WTC11 (cell line): ENCODE data around the gene HDAC10. TPM values are rescaled to one million over a fixed set of nuclear protein-coding genes. Genes with fewer than 3 reads are reported as not detected.
A peak's percentile ranks its signal among the peaks of the same experiment; 100 is the strongest.
"Not testable (repeated sequence)": the region's sequence is repeated elsewhere in the genome, so short reads cannot be mapped to it uniquely, and the experiment has no call there.

Experiments
- ATAC-seq: fragments of 200-7000 bp; cut with Tn5 transposase; 2 replicates; pipeline ENCODE4 v1.10.0; 2021; ENCODE audit warnings: mild to moderate bottlenecking, moderate library complexity
- CTCF ChIA-PET: fragments of 300-600 bp; sonication (Branson Sonifier 250); formaldehyde crosslinking; loops from one replicate; lab custom pipeline; 2021; ENCODE audit warnings: antibody characterized with exemption; lab: Charles Lee
- POLR2A ChIA-PET: fragments of 350-600 bp; sonication (Branson Sonifier 250); formaldehyde crosslinking; loops from one replicate; lab custom pipeline; 2021; ENCODE audit warnings: antibody characterized with exemption; lab: Charles Lee
- DNase-seq: peaks from one replicate; pipeline ENCODE4 v3.0.0; 2021; ENCODE audit warnings: low spot score
- H3K27ac Mint-ChIP-seq: 2 replicates; pipeline ENCODE4 v1.8.0; 2021; ENCODE audit warnings: mixed read lengths
- H3K27me3 Mint-ChIP-seq: 2 replicates; pipeline ENCODE4 v1.8.0; 2021; ENCODE audit warnings: low read depth, mild to moderate bottlenecking, moderate library complexity, mixed read lengths
- H3K36me3 Mint-ChIP-seq: 2 replicates; pipeline ENCODE4 v1.8.0; 2021; ENCODE audit warnings: mixed read lengths
- H3K4me1 Mint-ChIP-seq: 2 replicates; pipeline ENCODE4 v1.8.0; 2022; ENCODE audit warnings: mixed read lengths
- H3K4me3 Mint-ChIP-seq: 2 replicates; pipeline ENCODE4 v1.8.0; 2021; ENCODE audit warnings: mild to moderate bottlenecking, moderate library complexity, mixed read lengths
- H3K9me3 Mint-ChIP-seq: 2 replicates; pipeline ENCODE4 v1.8.0; 2021; ENCODE audit warnings: mixed read lengths
- ATF2 ChIP-seq: sonication (generic); formaldehyde crosslinking; IDR thresholded peaks from 2 replicates; pipeline ENCODE4 v1.8.1; 2022; ENCODE audit warnings: low read depth, missing genetic modification reagents, borderline replicate concordance
- CBFB ChIP-seq: sonication (generic); formaldehyde crosslinking; IDR thresholded peaks from 2 replicates; pipeline ENCODE4 v1.8.1; 2022; ENCODE audit warnings: mild to moderate bottlenecking, low read depth, missing genetic modification reagents
- JUN ChIP-seq: sonication (generic); formaldehyde crosslinking; IDR thresholded peaks from 2 replicates; pipeline ENCODE4 v1.8.0; 2023; ENCODE audit warnings: mild to moderate bottlenecking, missing genetic modification reagents
- NR3C1 ChIP-seq: sonication (generic); formaldehyde crosslinking; conservative IDR thresholded peaks from 2 replicates; pipeline ENCODE4 v1.8.1; 2023; ENCODE audit warnings: low read depth, mild to moderate bottlenecking, missing genetic modification reagents
- PRRX2 ChIP-seq: fragments of 250-450 bp; sonication (Bioruptor Pico); IDR thresholded peaks from 2 replicates; pipeline ENCODE4 v1.8.0; 2021; ENCODE audit warnings: mild to moderate bottlenecking
- SMAD4 ChIP-seq: sonication (generic); formaldehyde crosslinking; IDR thresholded peaks from 2 replicates; pipeline ENCODE4 v1.8.0; 2022; ENCODE audit warnings: mild to moderate bottlenecking, missing genetic modification reagents
- SP1 ChIP-seq: sonication (generic); formaldehyde crosslinking; conservative IDR thresholded peaks from 2 replicates; pipeline ENCODE4 v1.8.1; 2022; ENCODE audit warnings: missing genetic modification reagents
- USF2 ChIP-seq: sonication (generic); formaldehyde crosslinking; IDR thresholded peaks from 2 replicates; pipeline ENCODE4 v1.8.1; 2023; ENCODE audit warnings: mild to moderate bottlenecking, missing genetic modification reagents, moderate library complexity
- ZNF281 ChIP-seq: sonication (generic); formaldehyde crosslinking; IDR thresholded peaks from 2 replicates; pipeline ENCODE4 v1.8.0; 2023; ENCODE audit warnings: mild to moderate bottlenecking, missing genetic modification reagents
- total RNA-seq: library from RNA; stranded (reverse); gene quantifications from 3 replicates; pipeline ENCODE4 v1.2.3, GENCODE V29; 2021

The HDAC10 gene
- total RNA-seq, 1 experiment from 2014 or later: 40.9 TPM

DNA sequence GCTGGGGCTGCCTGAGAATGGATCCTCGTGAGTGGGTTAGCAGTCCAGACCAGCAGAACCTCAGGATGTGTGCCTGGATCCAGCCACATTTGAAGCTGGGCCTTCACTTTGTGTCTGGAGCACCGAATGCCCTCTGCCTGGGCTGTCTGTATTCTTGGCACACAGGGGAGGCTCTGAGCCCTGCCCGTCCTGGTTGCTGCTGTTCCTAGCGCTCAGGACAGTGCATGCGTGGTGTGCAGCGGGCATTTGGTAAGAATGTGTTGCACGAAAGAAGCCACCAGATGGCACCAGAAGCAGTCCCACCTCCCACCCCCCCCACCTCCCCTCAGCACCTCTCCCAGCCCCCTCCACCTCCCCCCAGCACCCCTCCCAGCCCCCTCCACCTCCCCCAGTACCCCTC lies 23.2 kb upstream of the HDAC10 start:
- CTCF ChIA-PET: interaction anchor here (0.6 kb wide), 1 partner anchor 28 kb away, joined by 4 read pairs; no protein-coding TSS in a partner anchor
- H3K4me1 Mint-ChIP-seq: no peaks in the 10 kb centered on the region
- H3K4me3 Mint-ChIP-seq: no peak overlapping the region

DNA sequence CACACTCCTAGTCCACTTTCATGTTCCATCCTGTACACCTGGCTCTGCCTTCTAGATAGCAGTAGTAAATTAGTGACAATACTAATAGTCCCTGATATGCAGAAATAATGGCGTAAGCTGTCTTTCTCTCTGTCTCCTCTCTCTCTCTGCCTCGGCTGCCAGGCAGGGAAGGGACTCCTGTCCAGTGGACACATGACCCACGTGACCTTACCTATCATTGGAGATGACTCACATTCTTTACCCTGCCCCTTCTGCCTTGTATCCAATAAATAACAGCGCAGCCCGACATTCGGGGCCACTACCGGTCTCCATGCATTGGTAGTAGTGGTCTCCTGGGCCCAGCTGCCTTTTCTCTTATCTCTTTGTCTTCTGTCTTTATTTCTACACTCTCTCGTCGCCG lies 22.7 kb upstream of the HDAC10 start:
- peaks cover 28% of the 10 kb centered on the region for H3K27me3 Mint-ChIP-seq
- H3K4me3 Mint-ChIP-seq, H3K27ac Mint-ChIP-seq, ATAC-seq, H3K4me1 Mint-ChIP-seq, POLR2A ChIA-PET, H3K9me3 Mint-ChIP-seq, DNase-seq: not testable (repeated sequence)
- H3K36me3 Mint-ChIP-seq: peaks cover 31% of the 10 kb centered on the region
- CTCF ChIA-PET: interaction anchor here (0.8 to 3.4 kb wide), 5 partner anchors 11 to 68 kb away, joined by 3 to 21 read pairs (median 11); partner anchors contain the start of genes MAPK12 and PLXNB2

More for the DNA sequence above, 23.2 kb upstream of the HDAC10 start:
- Mint-ChIP-seq H3K27ac (no peak overlapping the region), H3K9me3 (no peaks in the 10 kb centered on the region), H3K36me3 (peaks cover 36% of the 10 kb centered on the region), H3K27me3 (peaks cover 23% of the 10 kb centered on the region)
- POLR2A ChIA-PET: no interaction called here
- TF ChIP-seq ZNF281 (CRISPR knock-in tag): no peak
- ATAC-seq (no peak), DNase-seq (no peak)

DNA sequence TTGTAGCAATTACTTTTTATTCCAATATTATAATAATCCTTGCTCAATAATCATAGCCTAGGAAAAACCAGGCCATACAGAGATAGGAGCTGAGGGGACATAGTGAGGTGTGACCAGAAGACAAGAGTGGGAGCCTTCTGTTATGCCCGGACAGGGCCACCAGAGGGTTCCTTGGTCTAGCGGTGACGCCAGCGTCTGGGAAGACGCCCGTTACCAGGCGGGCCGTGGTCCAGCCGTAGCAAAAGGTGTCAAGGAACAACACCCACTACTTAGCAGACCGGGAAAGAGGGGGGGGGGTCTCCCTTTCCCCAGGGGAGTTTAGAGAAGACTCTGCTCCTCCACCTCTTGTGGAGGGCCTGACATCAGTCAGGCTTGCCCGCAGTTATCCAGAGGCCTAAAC lies 22.3 kb upstream of the HDAC10 start:
- Mint-ChIP-seq H3K27me3 (peaks cover 32% of the 10 kb centered on the region), H3K36me3 (peaks cover 27% of the 10 kb centered on the region)
- ATAC-seq, H3K4me1 Mint-ChIP-seq, DNase-seq, H3K27ac Mint-ChIP-seq, POLR2A ChIA-PET, H3K4me3 Mint-ChIP-seq, H3K9me3 Mint-ChIP-seq: not testable (repeated sequence)
- CTCF ChIA-PET: interaction anchor here (0.6 to 3.4 kb wide), 9 partner anchors 11 to 154 kb away, joined by 3 to 21 read pairs (median 11); partner anchors contain the start of genes HDAC10, MAPK12 and PLXNB2

GRCh38 chr22:50272044-50272802 lies 21.2 kb upstream of the HDAC10 start:
- ChIA-PET CTCF (interaction anchor here (0.8 to 3.4 kb wide), 18 partner anchors 10 to 254 kb away, joined by 3 to 21 read pairs (median 4); partner anchors contain the start of genes HDAC10, MAPK12, PLXNB2 and SCO2), POLR2A (interaction anchor here (0.5 to 1.9 kb wide), 2 partner anchors 21 kb away, joined by 3 to 7 read pairs; partner anchors contain the start of gene HDAC10)
- 0 out of 2 replicates have a peak, but pooled peaks have one; percentile 4 for TF ChIP-seq SP1 (CRISPR knock-in tag)
- no peak for TF ChIP-seq ATF2 (CRISPR knock-in tag)
- H3K27ac Mint-ChIP-seq: no peak overlapping the region
- peaks cover 37% of the 10 kb centered on the region for H3K27me3 Mint-ChIP-seq
- ATAC-seq (peak; percentile 12), DNase-seq (no peak)
- H3K9me3 Mint-ChIP-seq: no peaks in the 10 kb centered on the region
- peak overlapping the region; percentile 31; the same call in 1 of the 2 replicates for H3K4me3 Mint-ChIP-seq
- no peaks in the 10 kb centered on the region for H3K4me1 Mint-ChIP-seq
- H3K36me3 Mint-ChIP-seq: peaks cover 20% of the 10 kb centered on the region

GRCh38 chr22:50271519-50271970 lies 20.5 kb upstream of the HDAC10 start:
- peak; percentile 76 for DNase-seq
- H3K27ac Mint-ChIP-seq: no peak overlapping the region
- TF ChIP-seq SP1 (CRISPR knock-in tag) (0 out of 2 replicates have a peak, but pooled peaks have one; percentile 46), PRRX2 (CRISPR knock-in tag) (no peak), CBFB (no peak), ATF2 (CRISPR knock-in tag) (no peak), NR3C1 (CRISPR knock-in tag) (no peak), SMAD4 (CRISPR knock-in tag) (no peak), USF2 (CRISPR knock-in tag) (no peak), JUN (CRISPR knock-in tag) (no peak)
- H3K36me3 Mint-ChIP-seq: peaks cover 14% of the 10 kb centered on the region
- ChIA-PET CTCF (interaction anchor here (0.5 to 3.4 kb wide), 19 partner anchors 9 to 254 kb away, joined by 3 to 21 read pairs (median 4); partner anchors contain the start of genes HDAC10, MAPK12 and SCO2), POLR2A (interaction anchor here (1.9 kb wide), 1 partner anchor 20 kb away, joined by 7 read pairs; the partner anchor contains the start of gene HDAC10)
- no peak overlapping the region for H3K4me3 Mint-ChIP-seq
- peaks cover 42% of the 10 kb centered on the region for H3K27me3 Mint-ChIP-seq
- no peaks in the 10 kb centered on the region for H3K9me3 Mint-ChIP-seq
- H3K4me1 Mint-ChIP-seq: no peaks in the 10 kb centered on the region
- peak; percentile 48 for ATAC-seq
